OCI-M2 (cell line): ENCODE data around the gene DPH3.

Source experiments
- DNase-seq: peaks from one replicate; lab custom pipeline; 2025; ENCODE audit not compliant: unreplicated experiment; lab: John Stamatoyannopoulos, UW

The DPH3 gene

DNA sequence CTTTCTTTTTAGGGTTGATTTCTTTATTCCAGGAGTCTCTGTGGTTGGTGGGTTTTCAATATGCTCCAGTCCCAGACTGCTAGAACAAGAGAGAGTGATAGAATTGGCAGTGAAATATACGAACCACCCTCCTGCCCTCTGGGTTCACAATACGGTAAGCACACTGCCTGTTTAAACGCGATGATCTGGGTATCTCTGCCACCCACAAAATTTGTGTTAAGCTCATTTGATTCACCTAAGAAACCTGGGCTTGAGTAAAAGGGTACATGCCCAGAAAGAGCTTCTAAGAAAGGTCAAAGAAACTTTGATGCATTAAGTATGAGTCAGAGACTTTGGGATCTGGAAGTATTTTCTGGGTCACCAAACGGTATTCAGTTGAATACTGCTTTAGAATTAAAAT lies 30.1 kb upstream of the DPH3 start:
- no peak for DNase-seq

DNA sequence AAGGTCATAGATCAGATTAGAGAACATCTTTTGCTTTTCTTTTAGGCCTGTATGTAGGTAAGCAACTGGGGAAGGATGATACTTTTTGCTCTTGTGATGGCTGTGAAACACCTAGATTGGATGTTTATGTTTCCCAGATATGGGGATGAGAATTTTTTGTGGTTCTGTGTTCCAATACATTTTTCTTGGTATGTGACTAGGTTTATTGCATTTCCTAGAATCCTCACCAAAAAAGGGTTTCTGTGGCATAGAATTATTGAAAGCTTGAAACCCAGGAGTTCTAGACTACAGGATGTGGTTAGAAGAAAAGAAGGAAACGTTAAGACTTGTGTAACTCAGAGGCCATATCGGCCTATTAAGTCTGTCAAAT lies 26.1 kb upstream of the DPH3 start:
- DNase-seq: no peak

DNA sequence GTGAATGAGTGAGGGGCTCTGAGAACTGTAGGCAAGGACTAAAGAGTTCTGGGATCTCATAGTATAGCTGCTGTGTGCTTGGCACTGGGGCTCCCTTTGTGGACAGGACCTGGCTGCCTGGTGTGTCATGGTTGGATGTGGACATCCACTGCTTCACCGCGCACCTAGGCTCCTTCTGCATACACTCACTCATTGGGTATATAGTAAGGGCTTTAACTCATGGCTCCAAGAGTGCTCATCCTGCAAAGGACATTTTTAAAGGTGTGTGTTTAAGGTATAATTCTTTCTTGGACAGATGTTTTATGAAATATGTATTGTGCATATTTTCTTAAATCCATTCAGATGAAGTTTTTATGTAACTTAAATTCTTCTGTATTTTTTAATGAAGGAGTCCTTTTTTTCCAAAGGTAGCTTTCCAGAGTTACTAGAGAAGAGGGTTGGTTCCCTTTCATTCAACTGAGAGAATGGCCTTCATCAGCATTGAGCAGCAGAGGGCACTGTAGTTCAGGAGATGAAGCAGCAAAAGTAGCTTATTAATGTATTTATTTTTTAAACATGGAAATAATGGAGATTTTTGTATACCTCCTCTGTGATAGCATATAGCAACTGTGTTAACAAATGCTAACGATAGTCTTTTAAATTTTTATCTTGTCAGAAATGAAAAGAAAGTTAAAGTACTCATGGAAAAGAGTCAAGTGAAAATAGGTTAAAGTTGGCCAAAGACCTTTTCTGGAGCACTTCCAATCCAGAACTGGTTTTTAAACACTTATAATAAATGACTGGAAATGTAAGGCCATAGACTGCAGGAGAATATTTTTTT lies 25.5 kb upstream of the DPH3 start:
- DNase-seq: no peak

DNA sequence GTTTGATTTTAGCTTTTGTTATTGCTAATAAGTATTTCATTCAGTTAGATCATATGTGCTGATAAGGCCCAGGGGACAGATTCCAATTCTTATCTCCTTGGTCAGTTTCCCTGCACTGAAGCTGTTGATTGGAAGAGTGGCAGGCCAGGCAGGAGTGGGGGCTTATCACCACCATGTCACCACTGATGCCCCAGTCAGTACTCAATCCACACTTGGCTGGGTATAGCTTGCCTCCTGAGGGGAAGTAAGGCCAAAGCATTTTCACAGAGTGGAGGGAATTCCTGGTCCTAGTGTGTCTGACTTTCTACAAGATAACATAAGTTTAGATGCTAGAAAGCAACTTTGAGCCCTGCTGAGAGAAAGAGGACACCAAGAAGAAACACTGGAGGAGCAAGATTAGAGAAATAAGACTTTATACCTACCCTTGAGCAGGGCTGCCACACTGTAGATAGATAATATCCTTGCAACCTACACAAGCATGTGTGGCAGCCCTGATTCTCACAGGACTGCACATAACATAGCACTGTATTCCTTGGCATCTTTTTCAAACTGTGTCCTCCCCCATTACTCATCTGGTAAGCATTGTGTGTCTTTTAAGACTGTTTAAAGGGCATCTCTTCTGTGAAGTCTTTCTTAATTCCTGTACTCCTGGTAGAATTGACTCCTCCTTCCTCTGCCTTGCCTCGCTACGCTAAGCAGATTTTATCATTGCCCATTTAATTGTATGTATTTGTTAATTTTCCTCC lies 24.6 kb upstream of the DPH3 start:
- no peak for DNase-seq

DNA sequence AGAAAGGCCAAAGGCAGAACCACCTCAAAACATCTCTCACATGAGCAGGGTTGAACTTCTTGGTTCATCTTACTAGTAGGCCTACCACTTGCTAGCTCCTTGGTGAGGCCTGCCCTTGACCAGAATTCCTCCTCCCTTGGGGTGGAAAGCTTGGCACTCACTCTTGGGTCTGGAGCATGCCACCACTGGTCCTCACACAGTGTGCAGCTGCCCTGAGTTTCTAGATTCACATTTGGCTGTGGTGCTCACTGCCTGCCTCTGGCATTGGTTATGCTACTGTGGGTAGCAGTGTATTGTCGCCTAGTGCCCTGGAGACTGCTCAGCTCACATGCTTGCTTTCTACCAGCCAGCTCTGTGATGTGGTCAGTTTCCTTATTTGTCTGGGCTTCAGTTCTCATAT lies 23.9 kb upstream of the DPH3 start:
- no peak for DNase-seq

DNA sequence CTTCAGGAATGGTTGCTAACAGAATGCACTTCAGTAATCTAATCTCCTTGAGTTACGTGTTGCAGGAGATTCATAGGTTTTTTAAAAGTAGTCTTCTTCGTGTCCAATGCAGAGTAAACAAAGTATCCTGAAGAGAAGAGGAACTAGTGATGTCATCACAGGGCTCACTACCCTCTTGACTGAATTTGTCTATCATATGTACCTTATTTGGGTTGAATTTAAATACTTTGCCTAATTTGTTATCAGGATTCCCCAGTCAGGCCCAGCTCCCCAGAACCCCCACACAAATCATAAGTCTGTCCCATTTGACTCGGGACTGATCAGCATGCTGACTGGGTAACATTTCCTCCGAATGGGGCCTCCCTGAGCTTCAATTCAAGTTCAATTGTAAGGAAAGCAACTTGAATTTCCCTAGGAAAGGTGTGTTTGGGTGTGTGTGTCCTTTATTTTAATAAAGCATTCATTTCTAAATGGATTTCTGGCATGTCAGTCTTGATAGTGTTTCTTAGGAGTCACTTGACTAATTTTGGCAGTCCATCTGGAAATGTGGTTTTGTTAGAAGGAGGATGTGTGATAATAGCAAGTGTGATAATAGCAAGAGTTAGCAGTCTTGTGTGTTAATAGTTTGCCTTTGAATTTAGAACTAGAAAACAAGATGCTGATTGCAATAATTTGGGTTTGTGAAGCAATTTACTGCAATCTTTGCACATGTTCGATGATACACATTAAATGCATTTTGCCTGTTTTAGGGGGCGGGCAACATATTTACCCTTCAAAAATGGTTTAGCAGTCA lies 22.2 kb upstream of the DPH3 start:
- DNase-seq: no peak

DNA sequence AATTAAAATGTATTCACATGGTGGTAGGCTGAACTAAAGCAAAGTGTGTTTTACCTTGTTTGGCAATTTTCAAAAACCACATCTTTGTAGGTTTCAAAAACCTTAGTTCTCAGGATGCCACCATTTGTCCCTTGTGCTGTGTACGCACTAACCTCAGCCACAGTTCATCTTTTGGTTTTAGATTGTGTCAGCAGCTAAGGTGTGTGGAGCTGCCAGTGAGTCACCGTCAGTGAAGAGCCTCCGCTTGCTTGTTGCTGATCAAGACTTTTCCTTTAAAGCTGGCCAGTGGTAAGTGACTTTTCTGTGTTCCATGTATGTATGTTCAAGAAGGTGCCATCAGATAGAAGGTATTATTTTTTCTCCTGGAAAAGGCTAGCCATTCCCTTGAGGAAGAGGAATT lies 21.4 kb upstream of the DPH3 start:
- no peak for DNase-seq

DNA sequence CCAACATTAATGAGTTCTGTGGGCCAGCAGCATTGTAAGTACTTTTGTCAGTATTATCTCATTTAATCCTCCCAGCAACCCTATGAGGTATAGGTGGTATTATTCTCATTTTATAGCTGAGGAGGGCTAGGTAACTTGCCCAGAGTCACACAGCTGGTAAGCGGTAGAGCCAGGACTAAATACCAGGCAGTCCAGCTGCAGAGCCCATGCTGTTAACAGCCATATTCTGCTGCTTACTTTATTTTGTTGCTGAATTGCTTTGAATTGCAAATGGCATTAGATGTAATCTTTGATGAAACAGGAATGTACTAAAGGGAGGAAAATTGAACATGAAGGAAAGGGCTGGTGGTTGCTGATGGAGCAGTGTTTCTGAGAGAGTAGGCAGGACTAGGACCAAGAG lies 19.9 kb upstream of the DPH3 start:
- no peak for DNase-seq

DNA sequence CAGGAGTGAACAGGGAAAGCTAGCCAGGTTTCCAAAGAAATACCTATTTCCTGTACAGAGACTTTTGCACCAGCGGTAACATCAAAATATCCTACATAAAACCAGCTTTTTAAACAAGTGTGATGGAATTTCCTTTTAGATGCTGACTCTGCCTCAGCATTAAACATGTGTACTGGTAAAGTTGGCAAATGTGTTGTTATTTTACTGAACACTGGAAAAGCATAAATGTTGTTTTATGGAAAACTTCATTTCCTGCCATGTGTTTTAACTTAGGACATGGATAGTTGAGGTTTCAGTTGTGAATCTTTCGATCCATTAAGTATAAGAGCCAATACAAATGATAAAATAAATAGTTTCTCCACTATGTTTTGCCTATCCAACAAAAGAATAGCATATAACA lies 15.9 kb upstream of the DPH3 start:
- DNase-seq: no peak

DNA sequence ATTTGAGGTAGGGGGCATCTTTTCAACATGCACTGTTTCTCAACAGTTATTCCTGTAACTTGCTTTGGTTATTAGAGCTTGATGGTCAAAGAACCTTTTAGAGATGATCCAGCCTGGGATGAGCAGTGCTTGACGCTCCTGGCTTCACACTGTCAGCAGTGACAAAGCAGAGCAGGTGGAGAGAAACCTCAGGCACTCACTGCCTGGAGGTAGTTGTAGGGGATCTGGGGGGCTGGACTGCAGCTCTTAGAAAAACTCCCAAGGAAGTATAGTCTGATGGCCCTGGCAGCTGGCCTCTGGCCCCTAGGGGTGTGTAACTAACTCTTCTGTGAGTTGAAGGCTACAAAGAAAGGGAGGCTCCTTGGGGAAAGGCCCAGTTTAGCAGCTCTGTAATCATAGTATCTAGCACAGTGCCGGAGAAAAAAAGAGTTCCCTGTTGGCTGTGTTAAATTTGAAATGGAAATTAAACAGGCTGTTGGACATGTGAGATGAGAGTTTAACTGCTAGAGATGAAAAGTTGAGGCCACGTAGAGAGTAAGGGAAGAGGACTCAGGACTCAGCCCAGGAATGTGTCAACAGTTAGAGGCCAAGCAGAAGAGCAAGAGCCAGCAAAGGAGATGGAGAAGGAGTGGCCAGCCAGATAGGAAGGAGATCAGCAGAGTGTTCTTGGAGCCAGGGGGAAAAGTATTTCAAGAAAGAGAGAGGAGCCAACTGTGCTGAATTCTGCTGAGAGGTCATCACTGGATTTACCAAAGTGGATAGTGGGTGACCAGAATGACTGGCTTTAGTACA lies 14.5 kb upstream of the DPH3 start:
- no peak for DNase-seq

DNA sequence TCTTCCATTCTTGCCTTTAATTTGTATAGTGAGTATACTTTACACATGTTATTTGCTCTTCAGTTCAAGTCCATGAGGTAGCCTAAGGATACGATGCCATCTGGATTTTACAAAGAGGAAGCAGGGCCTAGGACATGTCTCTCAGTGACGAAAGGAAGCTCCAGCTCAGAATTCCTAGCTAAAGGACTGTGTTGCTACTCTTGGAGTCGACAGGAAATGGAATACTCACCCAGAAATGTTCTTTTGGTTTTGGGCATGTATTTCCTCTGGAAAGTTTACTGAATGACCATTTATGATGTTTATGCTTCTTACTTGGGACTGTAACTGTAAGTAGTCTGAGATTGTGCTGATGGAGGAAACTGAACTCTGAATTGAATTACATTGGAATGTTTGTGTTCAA lies 12.7 kb upstream of the DPH3 start:
- DNase-seq: no peak

DNA sequence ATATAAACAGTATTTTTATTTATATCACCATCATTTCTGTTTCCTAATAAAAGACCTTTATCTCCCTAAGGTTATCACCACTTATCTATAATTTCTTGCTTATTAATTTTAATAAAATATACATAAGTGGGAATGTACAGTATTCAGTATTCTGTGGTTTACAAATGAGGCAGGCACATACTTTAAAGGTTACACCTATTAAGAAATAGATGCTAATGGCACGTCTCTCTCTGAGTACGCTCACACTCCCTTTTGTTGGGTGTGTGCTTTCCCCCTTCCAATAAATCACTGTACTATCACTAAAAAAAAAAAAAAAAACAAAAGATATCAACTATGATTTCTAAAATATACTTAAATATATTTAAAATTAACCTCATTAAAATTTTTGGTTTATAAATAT lies 9.1 kb upstream of the DPH3 start:
- no peak for DNase-seq

DNA sequence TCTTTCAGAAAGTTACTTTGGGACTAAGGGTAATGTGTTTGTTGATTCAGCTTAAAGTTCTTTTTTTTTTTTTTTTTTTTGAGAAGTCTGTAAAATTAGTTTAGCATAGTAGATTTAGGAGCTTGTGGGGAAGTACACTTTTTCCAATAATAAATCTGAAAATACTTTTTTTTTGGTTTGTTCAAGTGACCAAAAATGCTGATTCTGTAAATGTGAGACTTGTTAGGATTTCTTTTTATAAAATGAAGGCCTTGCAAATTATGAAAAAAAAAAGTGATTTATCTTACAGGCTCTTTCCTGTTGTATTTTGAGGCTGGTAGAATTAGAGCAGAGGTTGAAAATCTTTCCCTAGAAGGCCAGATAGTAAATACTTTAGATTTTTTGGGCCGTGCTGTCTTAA lies 7.8 kb upstream of the DPH3 start:
- DNase-seq: no peak

DNA sequence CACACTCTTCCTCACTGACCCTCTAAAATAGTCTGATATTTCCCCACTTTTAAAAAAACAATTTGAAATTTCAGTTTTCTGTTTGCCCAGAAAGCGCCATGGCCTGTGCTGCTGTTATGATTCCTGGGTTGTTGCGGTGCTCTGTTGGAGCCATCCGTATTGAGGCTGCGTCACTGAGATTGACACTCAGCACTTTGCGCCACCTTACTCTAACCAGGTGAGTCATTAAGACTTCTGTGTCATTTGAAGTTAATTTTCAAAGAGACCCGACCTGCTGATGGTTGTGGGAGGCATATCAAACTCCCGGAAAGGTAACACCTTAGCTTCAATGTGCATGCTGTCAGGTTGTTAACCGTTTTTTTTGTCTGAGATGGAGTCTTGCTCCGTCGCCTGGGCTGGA lies 6.1 kb upstream of the DPH3 start:
- no peak for DNase-seq

DNA sequence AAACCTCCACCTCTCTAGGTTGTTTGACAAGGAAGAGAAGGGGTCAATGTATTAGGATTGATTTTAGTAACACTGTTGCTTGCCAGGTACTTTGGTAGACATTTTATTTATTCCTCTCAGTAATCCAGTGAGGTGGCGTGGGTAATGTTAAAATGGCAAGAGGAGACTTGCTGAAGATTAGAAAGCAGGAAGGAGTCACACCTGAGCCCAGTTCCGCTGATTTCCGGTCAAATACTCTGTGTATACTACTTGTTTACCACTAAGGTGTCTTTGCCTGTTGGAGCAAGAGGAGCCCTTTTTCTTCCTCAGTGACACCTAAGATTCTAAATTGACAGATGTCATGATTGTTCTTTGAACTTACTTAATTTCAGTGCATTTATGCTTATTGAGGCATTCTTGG lies 2.0 kb upstream of the DPH3 start:
- no peak for DNase-seq

DNA sequence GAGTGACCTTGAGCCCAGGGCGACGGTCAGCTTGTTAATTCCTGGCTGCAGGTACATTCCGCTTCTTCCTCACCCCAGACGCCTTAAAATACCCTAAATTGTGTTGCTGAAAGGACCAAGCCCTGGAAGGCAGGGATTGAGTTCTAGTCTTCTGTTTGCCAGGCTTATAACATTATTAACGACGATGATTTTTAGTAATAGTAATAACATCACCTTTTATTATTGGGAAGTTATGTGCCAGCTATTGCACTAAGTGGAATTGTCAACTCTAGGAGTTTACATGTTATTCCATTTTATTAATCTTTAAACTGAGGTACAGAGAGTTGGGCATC lies 678 bp upstream of the DPH3 start:
- DNase-seq: no peak

DNA sequence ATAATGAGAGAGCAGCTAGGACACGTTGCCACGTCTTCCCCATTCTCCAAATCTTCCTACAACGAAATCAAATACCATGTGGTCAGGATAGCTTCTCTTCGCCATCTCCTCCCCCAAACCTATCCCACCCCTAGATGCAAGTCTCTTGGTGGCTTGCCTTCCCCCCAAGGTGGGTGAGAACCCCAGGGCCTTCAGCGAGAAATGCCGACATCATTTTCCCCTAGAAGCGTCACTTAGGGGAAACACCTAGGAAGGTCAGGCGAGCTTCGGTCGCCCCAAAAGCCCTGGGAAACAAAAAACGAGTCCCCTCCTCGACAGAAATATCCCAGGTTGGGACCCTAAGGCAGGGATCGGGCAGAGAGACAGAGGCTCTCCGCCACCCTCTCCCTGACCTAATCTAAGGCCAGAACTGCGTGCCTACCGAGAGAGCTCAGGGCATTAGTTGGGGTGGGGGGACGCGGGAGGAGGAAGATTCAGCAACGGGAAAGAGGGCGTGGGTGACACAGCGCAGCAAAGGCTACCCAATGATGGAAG lies 502 bp downstream of the DPH3 start:
- DNase-seq: no peak

DNA sequence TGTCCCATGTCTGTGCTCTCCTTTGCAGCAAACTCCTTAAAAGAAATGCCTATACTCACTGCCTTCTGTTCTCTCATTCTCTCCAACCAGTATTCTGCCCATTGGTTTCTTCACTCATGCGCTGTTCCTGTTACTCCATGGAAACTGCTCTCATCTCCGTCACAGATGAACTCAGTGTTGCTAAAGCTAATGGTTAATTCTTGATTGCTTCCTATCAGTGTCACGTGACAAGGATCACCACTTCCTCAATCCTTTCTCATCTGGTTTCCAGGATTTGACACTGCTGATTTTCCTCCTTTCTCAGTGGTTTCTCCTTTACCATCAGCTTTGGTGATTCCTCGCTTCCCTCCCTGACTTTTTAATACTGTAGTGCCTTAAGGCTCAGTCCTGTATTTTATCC lies 2.6 kb downstream of the DPH3 start:
- no peak for DNase-seq

DNA sequence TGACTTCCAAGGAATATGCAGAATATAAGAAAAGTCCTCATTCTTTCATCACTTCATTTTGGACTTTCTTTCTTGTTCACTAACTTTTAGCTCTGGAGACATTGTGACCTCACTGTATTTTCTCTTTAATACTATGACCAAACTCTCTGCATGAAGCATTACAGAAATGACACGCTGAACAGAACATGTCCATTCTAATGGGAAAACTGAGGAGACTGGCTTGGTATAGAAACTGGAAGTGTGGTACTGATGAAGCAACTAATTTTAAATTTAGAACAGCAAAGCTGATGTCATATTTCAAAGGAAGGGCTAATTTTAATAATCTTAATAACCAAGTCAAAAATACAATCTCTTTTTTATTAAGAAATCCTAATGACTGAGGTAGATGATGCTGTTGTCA lies 4.7 kb downstream of the DPH3 start:
- no peak for DNase-seq

DNA sequence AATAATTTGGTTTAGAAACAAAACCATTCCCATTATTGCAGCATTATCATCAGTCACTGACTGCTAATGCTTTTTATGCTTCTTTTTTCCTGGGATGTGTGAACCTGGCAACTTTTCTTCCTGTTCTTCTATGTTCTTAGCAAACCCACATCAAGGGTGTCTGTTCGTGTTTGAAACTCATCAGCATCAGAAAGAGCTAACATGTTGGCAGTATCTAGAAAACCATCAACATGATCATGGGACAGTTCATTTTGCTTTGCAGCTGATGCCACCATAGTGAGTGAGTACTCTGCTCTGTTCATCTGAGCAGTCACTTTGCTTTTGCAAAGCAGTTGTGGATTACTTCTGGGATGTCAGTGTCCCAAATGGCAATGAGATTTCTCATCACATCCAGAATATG lies 5.9 kb downstream of the DPH3 start:
- no peak for DNase-seq

DNA sequence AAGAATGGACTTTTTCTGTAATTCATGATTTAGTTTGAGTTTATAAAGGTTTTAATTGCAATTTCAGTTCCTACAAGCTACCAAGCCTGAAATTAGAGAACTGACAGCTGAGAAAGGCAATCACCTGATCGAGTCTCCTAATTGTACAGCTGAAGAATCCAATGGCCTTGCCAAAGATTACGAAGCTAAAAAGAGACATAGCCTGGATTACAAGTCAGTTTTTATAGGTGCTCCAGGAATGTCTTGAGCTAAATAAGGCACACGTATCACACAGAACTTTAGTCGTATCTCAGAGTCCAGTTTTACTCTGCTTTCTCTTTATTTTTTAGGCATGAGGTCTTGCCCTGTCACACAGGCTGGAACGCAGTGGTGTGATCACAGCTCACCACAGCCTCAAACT lies 6.6 kb downstream of the DPH3 start:
- no peak for DNase-seq
